Measurements from ENCODE around the gene CPPED1.

DNA sequence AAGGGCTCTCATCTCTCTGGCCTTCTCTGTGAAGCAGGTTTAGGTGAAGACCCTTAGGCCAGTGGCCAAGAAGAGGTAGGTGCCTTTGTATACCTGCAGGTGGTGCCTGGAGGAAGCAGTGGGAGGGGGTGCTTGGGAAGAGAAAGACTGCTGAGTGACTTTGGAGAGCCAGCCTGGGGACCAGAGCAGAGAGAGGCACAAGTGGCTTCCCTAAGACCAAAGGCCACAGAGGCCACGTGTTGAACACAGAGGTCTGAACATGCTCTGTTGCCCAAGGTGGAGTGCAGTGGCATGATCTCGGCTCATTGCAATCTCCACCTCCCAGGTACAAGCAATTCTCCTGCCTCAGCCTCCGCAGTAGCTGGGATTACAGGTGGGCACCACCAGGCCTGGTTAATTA is 103.5 kb downstream of the CPPED1 start:
- no peak for TF ChIP-seq POLR2A (IDR thresholded peaks at IDR 0.05; ENCODE audit: low read depth)
- TF ChIP-seq, protein P1, sequence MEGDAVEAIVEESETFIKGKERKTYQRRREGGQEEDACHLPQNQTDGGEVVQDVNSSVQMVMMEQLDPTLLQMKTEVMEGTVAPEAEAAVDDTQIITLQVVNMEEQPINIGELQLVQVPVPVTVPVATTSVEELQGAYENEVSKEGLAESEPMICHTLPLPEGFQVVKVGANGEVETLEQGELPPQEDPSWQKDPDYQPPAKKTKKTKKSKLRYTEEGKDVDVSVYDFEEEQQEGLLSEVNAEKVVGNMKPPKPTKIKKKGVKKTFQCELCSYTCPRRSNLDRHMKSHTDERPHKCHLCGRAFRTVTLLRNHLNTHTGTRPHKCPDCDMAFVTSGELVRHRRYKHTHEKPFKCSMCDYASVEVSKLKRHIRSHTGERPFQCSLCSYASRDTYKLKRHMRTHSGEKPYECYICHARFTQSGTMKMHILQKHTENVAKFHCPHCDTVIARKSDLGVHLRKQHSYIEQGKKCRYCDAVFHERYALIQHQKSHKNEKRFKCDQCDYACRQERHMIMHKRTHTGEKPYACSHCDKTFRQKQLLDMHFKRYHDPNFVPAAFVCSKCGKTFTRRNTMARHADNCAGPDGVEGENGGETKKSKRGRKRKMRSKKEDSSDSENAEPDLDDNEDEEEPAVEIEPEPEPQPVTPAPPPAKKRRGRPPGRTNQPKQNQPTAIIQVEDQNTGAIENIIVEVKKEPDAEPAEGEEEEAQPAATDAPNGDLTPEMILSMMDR (IDR thresholded peaks at IDR 0.05) = no peak
- TF ChIP-seq EP300 (IDR thresholded peaks at IDR 0.05) = no peak
